Gastroesophageal sphincter (tissue), 4 donors: ENCODE data around the gene SCN7A. TPM values are rescaled to one million over a fixed set of nuclear protein-coding genes. Genes with fewer than 3 reads are reported as not detected.
A peak's percentile ranks its signal among the peaks of the same experiment; 100 is the strongest.

Source experiments
- ATAC-seq: fragments of 150-250 bp; one replicate; pipeline ENCODE4 v1.9.1; 2016; ENCODE audit warnings: mild to moderate bottlenecking, moderate library complexity
- H3K27ac ChIP-seq, 4 donors: fragments of 200-600 bp; sonication (generic) in 3 of 4; 1 replicate in 3 of 4; 2 replicates in 1 of 4; pipeline ENCODE4 v1.5.1; 2016 to 2019
- H3K27me3 ChIP-seq: fragments of 200-600 bp; sonication (generic); one replicate; pipeline ENCODE4 v1.5.1; 2019
- H3K36me3 ChIP-seq, 2 donors: fragments of 200-600 bp; sonication (generic); one replicate each; pipeline ENCODE4 v1.5.1; 2019; ENCODE audit warnings: control low read depth in 1 of 2
- H3K4me1 ChIP-seq, 3 donors: fragments of 200-600 bp; sonication (generic); 1 replicate in 2 of 3; 2 replicates in 1 of 3; pipeline ENCODE4 v1.5.1; 2016 to 2019; ENCODE audit warnings: control low read depth in 2 of 3
- H3K4me3 ChIP-seq, 2 donors: fragments of 200-600 bp; sonication (generic); one replicate each; pipeline ENCODE4 v1.5.1; 2019; ENCODE audit warnings: mild to moderate bottlenecking in 1 of 2, moderate library complexity in 1 of 2
- H3K9me3 ChIP-seq, 3 donors: fragments of 200-600 bp; sonication (generic); one replicate each; pipeline ENCODE4 v1.5.1; 2017 to 2019; ENCODE audit warnings: control low read depth in 2 of 3
- EP300 ChIP-seq: sonication (generic); formaldehyde crosslinking; IDR thresholded peaks from one replicate; pipeline ENCODE4 v1.6.1; 2017; ENCODE audit warnings: antibody characterized with exemption, mild to moderate bottlenecking
- POLR2A ChIP-seq, 2 donors: fragments of 450-650 bp; IDR thresholded peaks; one replicate each; pipeline ENCODE4 v1.6.1; 2017; ENCODE audit warnings: antibody characterized with exemption in 2 of 2, mild to moderate bottlenecking in 2 of 2, moderate library complexity in 1 of 2
- POLR2AphosphoS5 ChIP-seq: sonication (generic); formaldehyde crosslinking; IDR thresholded peaks from one replicate; pipeline ENCODE4 v1.6.1; 2017; ENCODE audit warnings: antibody characterized with exemption
- WGBS, 2 donors: methylation state at CpG; one replicate each; pipeline ENCODE4 v1.1.5; 2018; ENCODE audit warnings: low coverage in 1 of 2; 5-methylcytosine and 5-hydroxymethylcytosine counted together
- total RNA-seq, 4 donors: library from RNA; depleted of rRNA; stranded (reverse); fragments of >200 nt; gene quantifications; one replicate each; pipeline ENCODE4 v1.1.0, GENCODE V29; 2016
- TF ChIP-seq, protein P1 (sequence below), 4 experiments: fragments of 200-600 bp in 2 of 4; fragments of 450-650 bp in 2 of 4; sonication (generic) in 1 of 4; IDR thresholded peaks; one replicate each; pipeline ENCODE4 v1.5.1; 2017 to 2019; ENCODE audit warnings: antibody characterized with exemption in 4 of 4, mild to moderate bottlenecking in 2 of 4, moderate library complexity in 2 of 4

Gene SCN7A
- total RNA-seq, 4 donors from 2014 or later = 67.4 to 92.5 (median 72.4) TPM

GRCh38 chr2:166513952-166514351 is 19.9 kb upstream of the SCN7A start:
- 88 to 89% methylated on average over 1 of the region's 1 CpG for WGBS, 2 donors
- no peak for ATAC-seq
- H3K4me3 ChIP-seq = no peak overlapping the region
- H3K27ac ChIP-seq = no peak overlapping the region
- TF ChIP-seq EP300 (no peak), POLR2AphosphoS5 (no peak), POLR2A (IDR thresholded peaks at IDR 0.05) (no peak)
- TF ChIP-seq, protein P1, sequence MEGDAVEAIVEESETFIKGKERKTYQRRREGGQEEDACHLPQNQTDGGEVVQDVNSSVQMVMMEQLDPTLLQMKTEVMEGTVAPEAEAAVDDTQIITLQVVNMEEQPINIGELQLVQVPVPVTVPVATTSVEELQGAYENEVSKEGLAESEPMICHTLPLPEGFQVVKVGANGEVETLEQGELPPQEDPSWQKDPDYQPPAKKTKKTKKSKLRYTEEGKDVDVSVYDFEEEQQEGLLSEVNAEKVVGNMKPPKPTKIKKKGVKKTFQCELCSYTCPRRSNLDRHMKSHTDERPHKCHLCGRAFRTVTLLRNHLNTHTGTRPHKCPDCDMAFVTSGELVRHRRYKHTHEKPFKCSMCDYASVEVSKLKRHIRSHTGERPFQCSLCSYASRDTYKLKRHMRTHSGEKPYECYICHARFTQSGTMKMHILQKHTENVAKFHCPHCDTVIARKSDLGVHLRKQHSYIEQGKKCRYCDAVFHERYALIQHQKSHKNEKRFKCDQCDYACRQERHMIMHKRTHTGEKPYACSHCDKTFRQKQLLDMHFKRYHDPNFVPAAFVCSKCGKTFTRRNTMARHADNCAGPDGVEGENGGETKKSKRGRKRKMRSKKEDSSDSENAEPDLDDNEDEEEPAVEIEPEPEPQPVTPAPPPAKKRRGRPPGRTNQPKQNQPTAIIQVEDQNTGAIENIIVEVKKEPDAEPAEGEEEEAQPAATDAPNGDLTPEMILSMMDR (IDR thresholded peaks at IDR 0.05) = no peak
- peaks cover 9% of the 10 kb centered on the region for H3K27me3 ChIP-seq
- no peaks in the 10 kb centered on the region for H3K36me3 ChIP-seq
- H3K4me1 ChIP-seq = peaks cover 0 to under 1% (median 0%) of the 10 kb centered on the region in 3 donors
- no peaks in the 10 kb centered on the region for H3K9me3 ChIP-seq

GRCh38 chr2:166499281-166499680 is 5.2 kb upstream of the SCN7A start:
- H3K4me3 ChIP-seq = no peak overlapping the region
- WGBS, 2 donors = 83% methylated on average over 1 of the region's 1 CpG; no CpG with 5 or more reads in 1 of the 2 donors
- no peak overlapping the region for H3K27ac ChIP-seq
- TF ChIP-seq POLR2AphosphoS5 (no peak), POLR2A (IDR thresholded peaks at IDR 0.05) (no peak)
- TF ChIP-seq, protein P1 (IDR thresholded peaks at IDR 0.05) = no peak
- H3K27me3 ChIP-seq = no peaks in the 10 kb centered on the region
- no peaks in the 10 kb centered on the region for H3K9me3 ChIP-seq
- H3K4me1 ChIP-seq = no peaks in the 10 kb centered on the region
- ATAC-seq = no peak
- no peaks in the 10 kb centered on the region for H3K36me3 ChIP-seq

GRCh38 chr2:166491461-166491860 is 2.6 kb downstream of the SCN7A start:
- TF ChIP-seq POLR2A (IDR thresholded peaks at IDR 0.05) (no peak), EP300 (no peak), POLR2AphosphoS5 (no peak)
- TF ChIP-seq, protein P1 (IDR thresholded peaks at IDR 0.05) = no peak
- Histone ChIP-seq H3K27me3 (peaks cover 3% of the 10 kb centered on the region), H3K9me3 (no peaks in the 10 kb centered on the region), H3K4me3 (peak overlapping the region; percentile 24 to 50), H3K27ac (peak overlapping the region in 3 of 4 donors; percentile 26 to 60 (median 29)), H3K4me1 (no peaks in the 10 kb centered on the region), H3K36me3 (no peaks in the 10 kb centered on the region)
- no peak for ATAC-seq
- WGBS, 2 donors = 11 to 80% methylated on average over 1 of the region's 1 CpG

- no peak for ATAC-seq
- TF ChIP-seq POLR2A (IDR thresholded peaks at IDR 0.05) (no peak), POLR2AphosphoS5 (no peak), EP300 (no peak)
- TF ChIP-seq, protein P1 (IDR thresholded peaks at IDR 0.05) = no peak
Measured at GRCh38 chr2:166487171-166487570, 6.9 kb downstream of the SCN7A start.

GRCh38 chr2:166485558-166486178 is 8.4 kb downstream of the SCN7A start:
- TF ChIP-seq, protein P1 (IDR thresholded peaks at IDR 0.05) = no peak
- TF ChIP-seq POLR2AphosphoS5 = peak; percentile 37
- no peak overlapping the region for H3K4me3 ChIP-seq
- peak; percentile 81 for ATAC-seq
- no peaks in the 10 kb centered on the region for H3K9me3 ChIP-seq
- no peaks in the 10 kb centered on the region for H3K36me3 ChIP-seq
- WGBS, 2 donors = 45 to 93% methylated on average over 3 to 5 of the region's 5 CpGs
- no peaks in the 10 kb centered on the region for H3K4me1 ChIP-seq
- H3K27me3 ChIP-seq = no peaks in the 10 kb centered on the region
- H3K27ac ChIP-seq = peak overlapping the region in 3 of 4 donors; percentile 33 to 58 (median 40)

More at GRCh38 chr2:166487171-166487570, 6.9 kb downstream of the SCN7A start:
- Histone ChIP-seq H3K27ac (peak overlapping the region in 2 of 4 donors; percentile 40 to 57), H3K27me3 (no peaks in the 10 kb centered on the region), H3K4me3 (no peak overlapping the region), H3K36me3 (no peaks in the 10 kb centered on the region), H3K9me3 (no peaks in the 10 kb centered on the region), H3K4me1 (no peaks in the 10 kb centered on the region)
- 42 to 43% methylated on average over 1 of the region's 1 CpG for WGBS, 2 donors
